ENCODE data around the gene DGKA.
"Not testable (repeated sequence)": the region's sequence is repeated elsewhere in the genome, so short reads cannot be mapped to it uniquely, and the experiment has no call there.

DNA sequence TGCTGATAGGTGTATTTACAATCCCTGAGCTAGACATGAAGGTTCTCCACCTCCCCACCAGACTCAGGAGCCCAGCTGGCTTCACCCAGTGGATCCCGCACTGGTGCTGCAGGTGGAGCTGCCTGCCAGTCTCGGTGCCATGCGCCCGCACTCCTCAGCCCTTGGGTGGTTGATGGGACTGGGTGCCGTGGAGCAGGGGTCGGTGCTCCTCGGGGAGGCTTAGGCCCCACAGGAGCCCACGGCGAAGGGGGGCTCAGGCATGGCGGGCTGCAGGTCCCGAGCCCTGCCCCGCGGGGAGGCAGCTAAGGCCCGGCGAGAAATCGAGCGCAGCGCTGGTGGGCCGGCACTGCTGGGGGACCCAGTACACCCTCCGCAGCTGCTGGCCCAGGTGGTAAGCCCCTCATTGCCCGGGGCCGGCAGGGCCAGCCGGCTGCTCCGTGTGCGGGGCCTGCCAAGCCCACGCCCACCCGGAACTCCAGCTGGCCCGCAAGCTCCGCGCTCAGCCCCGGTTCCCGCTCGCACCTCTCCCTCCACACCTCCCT lies 69.1 kb downstream of the DGKA start:
- TF ChIP-seq, protein P1, sequence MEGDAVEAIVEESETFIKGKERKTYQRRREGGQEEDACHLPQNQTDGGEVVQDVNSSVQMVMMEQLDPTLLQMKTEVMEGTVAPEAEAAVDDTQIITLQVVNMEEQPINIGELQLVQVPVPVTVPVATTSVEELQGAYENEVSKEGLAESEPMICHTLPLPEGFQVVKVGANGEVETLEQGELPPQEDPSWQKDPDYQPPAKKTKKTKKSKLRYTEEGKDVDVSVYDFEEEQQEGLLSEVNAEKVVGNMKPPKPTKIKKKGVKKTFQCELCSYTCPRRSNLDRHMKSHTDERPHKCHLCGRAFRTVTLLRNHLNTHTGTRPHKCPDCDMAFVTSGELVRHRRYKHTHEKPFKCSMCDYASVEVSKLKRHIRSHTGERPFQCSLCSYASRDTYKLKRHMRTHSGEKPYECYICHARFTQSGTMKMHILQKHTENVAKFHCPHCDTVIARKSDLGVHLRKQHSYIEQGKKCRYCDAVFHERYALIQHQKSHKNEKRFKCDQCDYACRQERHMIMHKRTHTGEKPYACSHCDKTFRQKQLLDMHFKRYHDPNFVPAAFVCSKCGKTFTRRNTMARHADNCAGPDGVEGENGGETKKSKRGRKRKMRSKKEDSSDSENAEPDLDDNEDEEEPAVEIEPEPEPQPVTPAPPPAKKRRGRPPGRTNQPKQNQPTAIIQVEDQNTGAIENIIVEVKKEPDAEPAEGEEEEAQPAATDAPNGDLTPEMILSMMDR (conservative IDR thresholded peaks at IDR 0.05; ENCODE audit: low read length) = not testable (repeated sequence)
- TF ChIP-seq EZH2phosphoT487 (IDR thresholded peaks at IDR 0.05; ENCODE audit: borderline replicate concordance, low read depth, low read length) = not testable (repeated sequence)
